SKM-1 treated with dmso at 0.1 percent for 144 hours (cell line): ENCODE data around the gene AMZ1.

ENCODE experiments used
- DNase-seq: peaks from one replicate; lab custom pipeline; 2025; ENCODE audit not compliant: unreplicated experiment; lab: John Stamatoyannopoulos, UW

The AMZ1 gene, protein sequence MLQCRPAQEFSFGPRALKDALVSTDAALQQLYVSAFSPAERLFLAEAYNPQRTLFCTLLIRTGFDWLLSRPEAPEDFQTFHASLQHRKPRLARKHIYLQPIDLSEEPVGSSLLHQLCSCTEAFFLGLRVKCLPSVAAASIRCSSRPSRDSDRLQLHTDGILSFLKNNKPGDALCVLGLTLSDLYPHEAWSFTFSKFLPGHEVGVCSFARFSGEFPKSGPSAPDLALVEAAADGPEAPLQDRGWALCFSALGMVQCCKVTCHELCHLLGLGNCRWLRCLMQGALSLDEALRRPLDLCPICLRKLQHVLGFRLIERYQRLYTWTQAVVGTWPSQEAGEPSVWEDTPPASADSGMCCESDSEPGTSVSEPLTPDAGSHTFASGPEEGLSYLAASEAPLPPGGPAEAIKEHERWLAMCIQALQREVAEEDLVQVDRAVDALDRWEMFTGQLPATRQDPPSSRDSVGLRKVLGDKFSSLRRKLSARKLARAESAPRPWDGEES

GRCh38 chr7:2687881-2688318 is at the start of gene AMZ1:
Gene AMZ1, plus strand, starts transcription at chr7:2688202. Its CDS starts 12,250 bp downstream, at chr7:2700452.
- no peak for DNase-seq

DNA sequence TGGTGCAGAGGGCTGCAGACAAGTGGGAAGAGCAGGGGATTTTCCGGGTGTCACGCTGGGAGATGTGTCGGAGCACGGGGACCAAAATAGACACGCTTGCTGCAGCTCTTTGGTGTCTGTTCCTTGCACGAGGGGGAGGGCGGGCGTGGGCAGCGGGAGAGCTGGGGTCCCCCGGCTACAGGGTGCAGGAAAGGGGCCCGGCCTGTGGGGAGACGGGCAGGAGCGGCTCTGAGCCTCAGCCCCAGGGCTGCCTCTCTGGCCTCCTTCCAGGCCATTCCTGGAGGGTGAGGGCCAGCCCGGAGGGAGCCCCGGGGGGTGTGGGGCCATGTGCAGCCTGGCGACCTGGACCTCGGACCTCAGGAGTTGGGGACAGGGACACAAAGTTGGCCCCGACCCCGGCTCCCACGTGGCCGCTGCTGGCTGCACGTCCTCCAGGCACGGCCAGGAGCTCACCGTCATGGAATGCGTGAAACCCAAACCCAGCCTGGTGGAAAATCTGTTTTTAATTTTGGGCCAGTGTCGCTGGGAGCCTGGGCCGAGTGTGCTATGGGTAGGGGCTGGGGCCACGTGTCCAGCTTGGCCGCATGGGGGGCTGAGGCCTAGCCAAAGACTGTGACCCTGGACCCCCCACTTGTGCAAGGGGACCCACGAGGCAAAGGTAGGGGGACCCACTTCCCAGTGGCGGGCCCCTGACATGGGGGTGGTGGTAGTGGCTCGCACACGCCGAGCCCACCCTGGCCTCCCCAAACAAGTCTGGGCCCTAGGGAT is 49.6 kb upstream of the AMZ1 start:
- DNase-seq = no peak

DNA sequence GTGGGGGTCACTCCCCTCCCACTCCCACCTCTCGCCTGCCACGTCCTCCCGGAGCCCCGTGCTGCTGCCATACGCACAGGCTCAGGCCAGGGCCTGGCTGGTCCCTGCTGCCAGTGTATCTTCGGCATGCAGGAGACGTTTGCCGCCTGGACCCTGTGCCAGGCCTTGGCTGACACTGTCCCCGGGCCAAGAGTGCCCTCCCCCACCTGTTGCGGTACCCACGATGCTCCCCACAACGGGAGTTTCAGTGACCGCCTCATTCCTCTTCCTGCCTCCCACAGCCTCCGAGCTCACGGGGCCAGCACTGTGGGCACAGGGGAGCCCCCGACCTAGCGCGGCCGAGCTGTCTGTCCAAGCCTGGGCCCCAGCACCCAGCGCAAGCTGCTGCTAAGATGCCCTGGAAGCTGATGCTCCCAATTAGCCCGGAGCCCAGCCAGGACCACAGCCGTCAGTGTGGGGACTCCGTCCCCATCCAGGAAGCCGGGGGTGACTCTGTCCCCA is 48.8 kb upstream of the AMZ1 start:
- DNase-seq = no peak

- no peak for DNase-seq
These were observed 48.1 kb upstream of the AMZ1 start for GRCh38 chr7:2639695-2640481.

GRCh38 chr7:2640482-2640830 is 47.5 kb upstream of the AMZ1 start:
- DNase-seq = no peak

DNA sequence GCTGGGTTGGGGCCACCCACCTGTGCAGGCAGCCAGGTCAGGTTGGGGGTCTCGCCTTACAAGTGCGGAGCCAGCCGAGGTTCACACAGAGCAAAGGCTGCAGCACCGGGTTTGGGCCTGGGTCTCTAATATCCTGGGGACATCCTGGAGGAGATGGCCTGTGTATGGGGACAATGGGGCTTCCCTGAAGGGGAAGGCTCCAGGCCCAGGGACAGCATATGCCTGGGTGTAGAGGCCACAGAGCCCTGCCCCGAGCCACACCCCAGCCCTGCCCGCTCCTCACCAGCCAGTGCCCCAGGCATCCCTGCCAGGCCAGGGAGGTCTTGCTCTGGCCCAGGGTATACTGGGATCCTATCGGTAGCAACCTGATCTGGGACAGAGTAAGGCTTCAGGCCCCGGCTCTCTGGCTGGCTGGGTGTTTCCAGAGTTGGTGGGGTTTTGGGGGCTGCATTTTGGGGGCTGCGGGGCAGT is 47.1 kb upstream of the AMZ1 start:
- no peak for DNase-seq

DNA sequence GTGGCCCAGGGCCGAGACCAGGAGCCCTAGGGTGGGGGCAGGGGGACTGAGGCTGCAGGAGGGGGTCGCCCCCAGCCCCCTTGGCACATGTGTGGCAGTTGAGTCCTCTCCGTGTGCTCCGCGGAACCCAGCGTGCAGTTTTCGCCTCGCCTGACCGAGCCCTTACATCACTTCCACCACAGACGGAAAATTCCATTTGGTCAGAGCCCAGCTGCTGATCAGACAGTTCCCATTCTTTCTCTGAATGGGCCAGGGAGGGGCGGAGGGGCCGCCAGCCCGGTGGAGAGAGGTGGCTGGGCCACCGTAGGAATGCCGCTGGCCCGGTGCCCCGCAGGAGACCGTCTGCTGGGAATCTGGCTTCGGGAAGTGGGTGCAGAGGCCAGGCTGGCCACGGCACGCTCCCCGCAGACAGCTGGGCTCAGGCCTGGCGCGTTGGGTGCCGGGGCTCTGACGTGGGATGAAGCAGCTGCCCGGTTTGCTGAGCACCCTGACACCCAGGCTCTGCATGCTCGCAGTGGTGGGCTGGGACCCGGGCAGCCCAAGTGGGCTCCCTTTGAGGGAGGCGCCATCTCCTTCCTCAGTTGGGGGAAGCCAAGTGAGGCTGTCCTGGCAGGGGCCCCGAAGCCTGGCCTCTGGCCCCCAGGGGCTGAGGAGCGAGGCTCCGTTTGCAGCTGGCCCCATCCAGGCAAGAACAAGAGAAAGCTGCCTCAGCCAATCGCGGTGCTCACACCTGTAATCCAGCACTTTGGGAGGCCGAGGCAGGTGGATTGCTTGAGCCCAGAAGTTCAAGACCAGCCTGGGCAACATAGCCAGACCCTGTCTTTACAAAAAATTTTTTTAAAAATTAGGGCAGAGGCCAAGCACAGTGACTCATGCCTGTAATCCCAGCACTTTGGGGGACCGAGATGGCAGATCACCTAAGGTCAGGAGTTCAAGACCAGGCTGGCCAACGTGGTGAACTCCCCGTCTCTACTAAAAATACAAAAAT is 46.3 kb upstream of the AMZ1 start:
- peak; percentile 78 for DNase-seq

DNA sequence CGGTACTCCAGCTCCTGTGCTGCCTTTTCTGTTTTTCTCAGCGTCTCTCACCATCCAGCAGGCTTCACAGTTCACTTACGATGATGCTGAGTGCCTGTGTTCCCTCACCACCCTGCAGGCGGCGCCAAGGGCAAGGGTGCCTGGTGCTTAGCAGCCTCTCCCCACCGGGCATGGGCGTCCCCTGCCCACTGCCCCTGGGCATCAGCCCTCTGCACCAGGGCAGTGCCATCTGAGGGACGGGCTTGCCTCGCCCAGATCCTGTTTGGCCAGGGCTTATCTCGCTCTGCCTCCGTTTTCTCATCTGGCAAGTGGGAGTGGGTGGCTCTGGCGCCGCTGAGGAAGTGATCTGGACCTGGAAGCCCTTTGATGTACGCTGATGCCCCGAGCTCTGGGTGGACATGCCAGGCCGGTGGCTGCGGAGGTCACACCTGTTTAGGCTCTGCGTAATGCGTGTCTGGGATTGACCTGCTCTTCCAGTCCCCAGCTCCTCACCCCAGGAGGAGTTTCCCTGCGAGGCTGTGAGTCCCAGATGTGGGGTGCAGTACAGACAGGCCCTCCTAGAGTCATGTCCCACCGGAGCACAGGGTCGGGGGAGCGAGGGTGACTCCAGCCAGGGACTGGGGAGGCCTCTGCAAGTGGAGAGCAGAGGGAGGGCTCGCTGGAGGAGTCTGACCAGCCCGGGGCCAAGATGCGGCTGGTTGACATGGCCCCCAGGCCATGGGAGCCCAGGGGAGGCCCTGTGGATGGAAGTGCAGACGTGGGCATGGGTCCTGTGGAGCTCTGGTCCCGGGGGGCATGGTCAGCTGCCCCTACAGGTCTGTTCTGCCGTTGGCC is 44.4 kb upstream of the AMZ1 start:
- DNase-seq = no peak

GRCh38 chr7:2644220-2644561 is 43.8 kb upstream of the AMZ1 start:
- DNase-seq = no peak

DNA sequence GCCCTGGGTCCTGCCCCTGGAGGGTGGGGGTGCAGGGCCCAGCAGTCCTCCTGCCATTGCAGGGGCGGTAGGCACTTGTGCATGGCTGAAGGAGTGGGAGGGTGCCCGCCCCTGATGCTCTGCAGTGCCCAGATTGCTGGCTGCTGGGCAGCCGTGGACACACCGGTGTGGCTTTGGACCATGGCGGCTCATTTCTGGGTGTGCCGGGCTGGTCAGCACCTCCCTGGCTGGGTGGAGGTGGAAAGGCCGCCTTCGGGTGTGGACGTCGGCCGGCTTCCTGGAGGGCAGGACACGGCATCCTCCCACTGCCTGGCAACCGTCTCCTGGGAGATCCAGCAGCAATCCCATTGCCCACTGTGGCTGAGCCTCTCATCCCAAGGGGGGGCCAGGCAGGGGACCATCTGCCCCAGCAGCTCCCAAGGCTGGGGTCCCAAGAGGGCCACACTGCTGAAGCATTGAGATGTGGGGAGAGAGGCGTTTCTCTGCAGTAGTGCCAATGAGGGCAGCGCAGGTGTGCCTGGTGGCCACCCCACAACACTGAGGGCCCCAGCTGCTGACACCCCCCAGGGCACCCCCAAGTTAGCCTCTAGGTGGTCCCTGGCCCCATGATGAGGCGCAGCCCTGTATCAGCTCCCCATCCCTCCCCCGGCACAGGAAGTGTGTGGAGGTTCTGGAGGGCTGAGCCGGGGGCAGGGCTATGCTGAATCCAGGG is 43.3 kb upstream of the AMZ1 start:
- no peak for DNase-seq

DNA sequence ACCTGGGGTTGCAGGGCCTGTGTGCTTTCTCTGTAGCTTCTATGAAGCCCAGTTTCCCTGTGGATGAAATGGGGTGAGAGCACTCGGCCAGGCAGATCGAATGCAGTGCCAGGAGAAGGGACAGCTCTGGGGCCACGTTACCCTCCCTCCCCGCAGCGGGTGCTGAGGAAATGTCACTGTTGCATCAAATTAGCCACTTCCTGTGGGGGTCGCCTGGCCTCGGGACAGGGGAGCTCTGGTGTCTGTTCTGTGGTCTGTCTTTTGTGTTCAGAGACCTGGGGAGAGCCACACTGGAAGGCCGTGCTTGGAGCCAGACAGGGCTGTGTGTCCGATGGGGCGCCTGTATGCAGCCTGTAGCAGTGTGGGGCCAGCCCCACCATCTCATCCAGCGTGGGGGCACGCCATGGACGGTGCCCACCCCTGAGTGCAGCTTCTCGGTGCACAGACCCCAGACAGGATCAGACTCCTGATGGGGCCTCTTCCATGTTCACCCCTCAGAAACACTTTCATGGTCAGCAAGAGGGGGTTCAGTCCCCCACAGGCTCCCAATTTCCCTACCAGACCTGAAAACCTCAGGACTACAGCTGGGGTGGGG is 42.6 kb upstream of the AMZ1 start:
- peak; percentile 88 for DNase-seq

GRCh38 chr7:2646336-2646679 is 41.7 kb upstream of the AMZ1 start:
- no peak for DNase-seq

DNA sequence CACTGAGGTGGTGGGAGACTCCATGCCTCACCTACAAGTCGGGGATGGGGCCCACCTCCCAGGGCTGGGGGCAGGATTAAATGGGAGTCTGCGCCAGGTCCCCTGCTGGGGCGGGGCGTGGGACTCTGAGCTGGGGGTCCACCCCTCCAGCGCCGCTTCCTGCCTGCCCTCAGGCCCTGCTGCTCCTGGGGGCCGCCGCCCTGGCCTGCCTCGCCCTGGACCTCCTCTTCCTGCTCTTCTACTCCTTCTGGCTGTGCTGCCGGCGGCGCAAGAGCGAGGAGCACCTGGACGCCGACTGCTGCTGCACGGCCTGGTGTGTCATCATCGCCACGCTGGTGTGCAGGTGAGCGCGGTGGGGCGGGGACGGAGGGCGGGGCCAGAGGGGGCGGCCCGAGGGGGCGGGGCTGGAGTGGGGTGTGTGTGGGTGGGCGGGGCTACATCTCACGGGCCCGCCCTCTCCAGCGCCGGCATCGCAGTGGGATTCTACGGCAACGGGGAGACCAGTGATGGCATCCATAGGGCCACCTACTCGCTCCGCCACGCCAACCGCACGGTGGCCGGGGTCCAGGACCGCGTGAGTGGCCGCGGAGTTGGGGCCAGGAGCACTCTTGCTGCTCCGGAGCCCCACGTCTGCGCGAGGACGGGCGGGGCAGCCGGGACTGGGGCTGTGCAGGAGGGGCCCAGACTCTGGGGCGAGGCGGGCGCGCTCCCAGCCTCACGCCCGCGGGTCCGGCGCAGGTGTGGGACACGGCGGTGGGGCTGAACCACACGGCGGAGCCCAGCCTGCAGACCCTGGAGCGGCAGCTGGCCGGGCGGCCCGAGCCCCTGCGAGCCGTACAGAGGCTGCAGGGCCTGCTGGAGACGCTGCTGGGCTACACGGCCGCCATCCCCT is 41.1 kb upstream of the AMZ1 start:
- DNase-seq = no peak

DNA sequence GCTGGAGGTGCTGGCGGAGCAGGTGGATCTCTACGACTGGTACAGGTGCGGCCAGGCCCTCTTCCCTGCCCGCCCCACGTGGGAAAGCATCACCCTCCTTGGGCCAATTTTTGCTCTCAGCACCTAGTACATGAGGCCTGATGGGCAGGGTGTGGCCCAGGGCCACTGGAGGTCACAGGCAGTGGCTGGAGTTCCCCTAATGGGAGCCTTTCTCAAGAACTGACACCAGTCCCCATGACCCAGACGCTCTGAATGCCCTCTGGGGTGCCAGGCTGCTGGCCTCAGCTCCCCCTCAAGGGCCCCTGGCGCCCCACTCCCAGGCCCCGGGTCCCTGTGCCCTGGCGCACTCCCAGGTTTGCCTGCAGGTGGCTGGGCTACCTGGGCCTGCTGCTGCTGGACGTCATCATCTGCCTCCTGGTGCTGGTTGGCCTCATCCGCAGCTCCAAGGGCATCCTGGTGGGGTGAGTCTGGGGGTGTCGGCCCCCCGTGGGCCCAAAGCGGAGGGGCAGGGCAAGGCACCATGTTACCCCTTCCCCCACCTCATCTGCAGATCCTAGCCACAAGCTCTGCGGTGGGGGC is 40.3 kb upstream of the AMZ1 start:
- DNase-seq = no peak

GRCh38 chr7:2649139-2649838 is 38.7 kb upstream of the AMZ1 start:
- no peak for DNase-seq

DNA sequence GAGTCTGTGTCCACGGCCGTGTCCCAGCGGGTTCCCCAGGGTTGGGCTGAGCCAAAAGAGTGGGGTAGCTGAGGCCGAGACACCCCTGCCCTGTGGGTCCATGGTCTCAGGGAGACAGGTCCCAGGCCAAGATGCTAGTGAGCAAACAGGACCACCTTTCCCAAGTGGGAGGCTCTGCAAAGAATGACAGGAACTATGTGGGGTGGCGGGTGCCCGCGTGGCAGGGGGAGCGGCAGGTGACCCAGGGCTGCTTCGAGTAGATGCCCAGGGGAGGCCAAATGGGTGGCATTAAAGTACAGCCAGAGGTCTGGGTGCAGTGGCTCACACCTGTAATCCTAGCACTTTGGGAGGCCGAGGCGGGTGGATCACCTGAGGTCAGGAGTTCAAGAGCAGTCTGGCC is 38.0 kb upstream of the AMZ1 start:
- no peak for DNase-seq
